HG03095 (cell line): ENCODE data around the gene ERC1.
"Not testable (repeated sequence)": the region's sequence is repeated elsewhere in the genome, so short reads cannot be mapped to it uniquely, and the experiment has no call there.

Experiments used
- ATAC-seq: cut with Tn5 transposase; IDR thresholded peaks from one replicate; pipeline ENCODE4 v1.9.1; 2021; ENCODE audit warnings: moderate library complexity; ENCODE audit not compliant: unreplicated experiment

ERC1 gene

GRCh38 chr12:1346126-1346525 is 355.1 kb downstream of the ERC1 start:
- ATAC-seq, result no peak

- ATAC-seq, result no peak
These were observed 356.3 kb downstream of the ERC1 start for GRCh38 chr12:1347294-1347693.

GRCh38 chr12:1348606-1349005 is 357.6 kb downstream of the ERC1 start:
- ATAC-seq, result no peak

GRCh38 chr12:1350055-1350933 is 359.3 kb downstream of the ERC1 start:
- ATAC-seq, result no peak

DNA sequence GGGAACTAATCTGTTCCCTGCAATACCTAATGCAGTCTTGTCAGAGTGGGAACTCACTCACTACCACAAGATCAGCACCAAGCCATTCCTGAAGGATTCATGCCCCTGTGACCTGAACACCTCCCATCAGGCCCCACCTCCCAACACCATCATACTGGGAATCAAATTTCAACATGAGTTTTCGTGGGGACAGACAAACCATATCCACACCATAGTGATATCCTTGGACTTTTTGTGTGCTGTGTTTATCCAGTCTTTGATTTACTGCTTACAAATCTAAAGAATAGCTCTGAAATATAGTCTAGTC is 359.9 kb downstream of the ERC1 start:
- no peak for ATAC-seq

DNA sequence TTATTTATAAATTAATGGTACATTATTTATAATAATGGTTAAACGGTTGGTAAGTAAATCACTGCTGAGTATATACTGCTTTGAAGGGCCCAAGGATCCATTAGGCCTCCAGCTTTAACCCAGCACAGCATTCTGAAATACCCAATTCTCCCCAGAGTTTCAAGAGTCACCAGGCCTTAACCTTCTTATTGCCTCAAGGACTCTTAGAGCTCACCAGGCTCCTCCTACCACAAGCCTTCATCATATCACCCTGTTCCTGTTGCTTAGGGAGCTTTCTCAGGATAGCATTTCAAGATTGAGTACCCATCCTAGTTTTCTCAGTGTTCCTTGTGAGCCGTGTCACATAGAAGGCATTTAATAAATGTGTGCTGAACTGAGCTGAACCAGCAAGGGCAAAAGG is 360.9 kb downstream of the ERC1 start:
- no peak for ATAC-seq

DNA sequence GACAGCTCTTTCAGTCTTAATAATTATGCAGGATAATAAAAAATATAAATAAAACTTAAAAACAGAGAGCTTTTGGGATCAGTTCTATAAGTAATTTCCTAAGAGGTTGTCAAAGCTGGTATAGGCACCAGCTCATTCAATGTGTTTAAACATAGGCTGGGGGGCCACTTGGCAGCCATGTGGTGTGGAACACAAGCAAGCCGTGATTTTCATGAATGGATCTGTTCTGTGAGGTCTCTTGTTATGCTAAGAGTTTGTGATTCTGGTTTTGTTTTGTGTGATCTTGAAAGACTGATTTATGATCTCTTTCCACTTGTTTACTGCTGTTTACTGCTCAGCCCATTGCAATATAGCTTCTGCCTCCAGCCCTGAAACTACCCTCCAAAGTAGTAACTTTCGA is 362.4 kb downstream of the ERC1 start:
- no peak for ATAC-seq

GRCh38 chr12:1355396-1355795 is 364.4 kb downstream of the ERC1 start:
- ATAC-seq, result no peak

DNA sequence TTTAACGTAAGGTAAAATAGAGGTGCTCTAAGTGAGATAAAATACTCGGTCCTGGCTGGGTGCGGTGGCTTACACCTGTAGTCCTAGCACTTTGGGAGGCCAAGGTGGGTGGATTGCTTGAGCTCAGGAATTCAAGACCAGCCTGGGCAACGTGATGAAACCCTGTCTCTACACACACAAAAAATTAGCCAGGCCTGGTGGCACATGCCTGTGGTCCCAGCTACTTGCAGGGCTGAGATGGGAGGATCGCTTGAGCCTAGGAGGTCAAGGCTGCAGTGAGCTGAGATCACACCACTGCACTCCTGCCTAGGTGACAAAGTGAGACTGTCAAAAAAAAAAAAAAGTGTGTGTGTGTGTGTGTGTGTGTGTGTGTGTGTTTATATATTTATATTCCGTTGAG is 364.8 kb downstream of the ERC1 start:
- not testable (repeated sequence) for ATAC-seq

DNA sequence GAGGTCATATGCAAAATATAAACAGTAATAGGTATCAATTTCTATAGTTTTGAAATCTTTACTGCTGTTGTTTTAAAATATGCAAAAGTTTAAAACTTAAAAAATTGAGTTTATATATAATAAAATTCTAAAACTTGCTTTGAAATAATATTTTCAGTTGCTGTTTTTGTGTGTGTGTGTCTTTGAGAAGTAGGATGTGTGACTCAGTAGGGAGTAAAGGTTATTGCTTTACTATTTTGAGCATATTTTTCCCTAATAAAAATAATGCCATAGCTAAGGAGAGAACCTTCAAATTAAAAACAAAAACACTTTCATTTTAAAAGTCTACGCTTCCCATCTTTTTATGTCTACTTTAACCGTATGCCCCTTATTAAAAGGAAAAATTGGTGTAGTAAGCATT is 365.3 kb downstream of the ERC1 start:
- no peak for ATAC-seq

DNA sequence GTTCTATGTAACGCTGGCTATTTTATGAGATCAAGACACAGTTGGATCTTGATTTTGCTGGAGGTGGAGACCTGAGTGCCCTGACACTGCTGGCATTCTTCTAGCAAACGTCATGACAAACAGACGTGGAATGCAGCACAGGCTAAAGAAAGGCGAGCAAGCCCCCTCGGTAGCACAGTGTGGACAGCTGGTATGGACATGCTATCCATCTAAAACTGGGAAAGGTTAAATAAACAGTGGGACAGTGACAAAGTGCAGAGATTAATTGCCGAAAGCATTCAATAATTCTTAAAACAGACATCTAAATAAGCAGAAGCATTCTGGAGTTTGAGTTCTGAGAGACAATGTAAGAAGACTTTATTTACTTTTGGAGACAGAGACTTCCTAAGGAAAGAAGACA is 366.1 kb downstream of the ERC1 start:
- no peak for ATAC-seq

- no peak for ATAC-seq
These were observed 366.7 kb downstream of the ERC1 start for GRCh38 chr12:1357711-1358110.

DNA sequence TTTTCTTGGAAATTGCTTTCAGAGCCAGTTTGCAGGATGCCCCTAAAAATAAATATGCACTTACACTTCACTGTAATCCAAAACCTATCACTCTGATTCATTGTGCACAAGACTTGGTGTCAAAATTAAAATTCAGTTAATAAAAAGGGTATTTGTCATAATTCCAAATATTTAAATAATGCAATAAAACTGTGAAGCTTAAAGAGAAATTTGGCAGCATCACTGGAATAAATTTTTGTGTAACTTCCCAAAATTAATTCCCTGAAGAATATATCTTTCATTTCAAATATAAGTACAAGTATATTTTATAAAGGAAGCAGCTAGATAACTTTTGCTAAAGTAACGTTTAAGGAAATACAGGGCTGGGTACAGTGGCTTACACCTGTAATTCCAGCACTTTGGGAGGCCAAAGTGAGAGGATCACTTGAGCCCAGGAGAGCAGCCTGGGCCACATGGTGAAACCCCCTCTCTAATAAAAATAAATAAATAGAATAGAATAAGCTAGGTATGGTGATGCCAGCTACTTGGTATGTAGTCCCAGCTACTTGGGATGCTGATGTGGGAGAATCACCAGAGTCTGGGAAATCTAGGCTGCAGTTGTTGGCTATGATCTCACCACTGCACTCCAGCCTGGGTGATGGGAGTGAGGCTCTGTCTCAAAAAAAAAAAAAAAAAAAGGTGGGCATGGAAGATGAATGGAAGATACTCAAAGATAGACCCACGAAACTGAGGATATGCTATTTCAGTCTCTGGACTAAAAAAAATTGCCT is 369.6 kb downstream of the ERC1 start:
- ATAC-seq, result no peak

DNA sequence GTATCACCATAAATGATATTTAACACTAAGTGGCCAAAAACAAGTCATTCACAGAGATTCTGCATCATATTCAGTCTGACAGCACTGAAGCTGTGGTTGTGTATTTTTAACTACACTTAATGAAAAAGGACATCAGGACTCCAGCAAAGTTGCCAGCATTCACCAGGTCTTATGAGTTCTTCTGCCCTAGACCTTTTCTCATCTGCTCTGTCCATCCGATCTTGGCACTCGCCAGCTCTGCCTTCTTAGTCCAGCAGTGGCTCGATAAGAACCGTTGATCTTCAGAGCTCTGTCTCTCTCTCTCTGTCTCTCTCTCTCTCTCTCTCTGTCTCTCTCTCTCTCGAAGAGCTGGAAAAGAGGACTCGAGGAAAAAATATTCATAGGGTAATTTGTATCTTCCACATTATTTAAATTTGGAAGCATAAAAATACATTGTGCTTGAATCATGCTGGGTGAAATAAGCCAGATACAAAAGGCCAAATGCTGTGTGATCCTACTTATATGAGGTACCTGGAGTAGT is 371.2 kb downstream of the ERC1 start:
- ATAC-seq, result no peak

DNA sequence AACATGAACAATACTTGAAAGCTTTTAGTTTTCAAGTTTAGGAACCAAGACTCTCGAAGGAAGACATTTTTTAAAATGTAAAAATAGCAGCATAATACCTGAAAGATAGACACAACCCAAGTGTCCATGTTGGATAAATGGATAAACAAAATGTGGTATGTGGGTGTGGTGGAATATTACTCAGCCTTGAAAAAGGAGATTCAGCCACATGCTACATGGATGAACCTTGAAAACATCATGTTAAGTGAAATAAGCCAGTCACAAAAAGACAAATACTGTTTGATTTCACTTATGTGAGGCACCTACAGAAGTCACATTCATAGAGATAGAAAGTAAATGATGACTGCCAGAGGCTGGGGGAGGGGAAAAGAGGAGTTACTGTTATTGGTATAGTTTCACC is 374.7 kb downstream of the ERC1 start:
- no peak for ATAC-seq

DNA sequence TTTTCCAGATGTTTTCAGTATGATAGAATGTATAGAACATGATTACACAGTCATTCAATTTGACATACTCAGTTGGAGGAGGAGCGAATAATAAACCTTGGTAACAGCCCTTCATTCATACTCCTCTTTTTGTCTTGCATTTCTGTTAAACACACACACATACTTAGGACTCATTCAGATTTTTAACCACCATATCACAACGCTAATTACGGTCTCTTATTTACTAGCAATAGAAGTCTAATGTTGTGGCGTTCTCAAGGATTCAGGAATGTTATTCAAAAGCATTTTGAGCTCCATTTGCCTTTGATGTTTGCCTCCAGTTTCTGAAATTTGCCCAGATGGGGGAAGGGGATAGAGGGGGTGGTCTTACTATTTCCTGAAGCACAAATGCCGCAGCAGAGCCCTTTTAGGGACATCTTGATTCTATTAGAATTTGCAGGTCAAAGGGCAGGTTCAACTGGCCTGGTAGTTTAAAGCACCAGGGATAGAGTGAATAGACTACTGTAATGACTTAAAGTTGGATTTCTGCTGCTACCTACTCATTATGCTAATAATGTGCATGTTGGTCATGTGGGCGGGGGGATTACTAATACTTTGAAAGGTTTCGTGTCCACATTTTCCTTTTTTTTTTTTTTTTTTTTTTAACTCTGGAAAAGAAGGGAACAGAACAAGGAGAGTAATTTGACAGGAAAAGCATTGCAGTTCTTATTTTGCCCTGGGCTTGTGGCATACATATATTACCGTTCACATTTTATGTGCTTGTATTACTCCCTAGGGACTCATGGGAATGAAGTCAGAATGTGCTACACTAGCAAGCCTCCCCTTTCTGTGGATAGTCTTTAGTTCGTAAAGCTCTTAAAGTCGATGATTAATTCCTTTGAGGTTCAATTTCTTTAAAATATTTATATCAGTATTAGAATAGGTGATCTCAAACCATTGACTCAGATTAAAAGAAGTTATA is 376.6 kb downstream of the ERC1 start:
- ATAC-seq, result no peak

GRCh38 chr12:1369460-1369859 is 378.4 kb downstream of the ERC1 start:
- no peak for ATAC-seq

GRCh38 chr12:1369938-1370500 is 379.0 kb downstream of the ERC1 start:
- no peak for ATAC-seq

DNA sequence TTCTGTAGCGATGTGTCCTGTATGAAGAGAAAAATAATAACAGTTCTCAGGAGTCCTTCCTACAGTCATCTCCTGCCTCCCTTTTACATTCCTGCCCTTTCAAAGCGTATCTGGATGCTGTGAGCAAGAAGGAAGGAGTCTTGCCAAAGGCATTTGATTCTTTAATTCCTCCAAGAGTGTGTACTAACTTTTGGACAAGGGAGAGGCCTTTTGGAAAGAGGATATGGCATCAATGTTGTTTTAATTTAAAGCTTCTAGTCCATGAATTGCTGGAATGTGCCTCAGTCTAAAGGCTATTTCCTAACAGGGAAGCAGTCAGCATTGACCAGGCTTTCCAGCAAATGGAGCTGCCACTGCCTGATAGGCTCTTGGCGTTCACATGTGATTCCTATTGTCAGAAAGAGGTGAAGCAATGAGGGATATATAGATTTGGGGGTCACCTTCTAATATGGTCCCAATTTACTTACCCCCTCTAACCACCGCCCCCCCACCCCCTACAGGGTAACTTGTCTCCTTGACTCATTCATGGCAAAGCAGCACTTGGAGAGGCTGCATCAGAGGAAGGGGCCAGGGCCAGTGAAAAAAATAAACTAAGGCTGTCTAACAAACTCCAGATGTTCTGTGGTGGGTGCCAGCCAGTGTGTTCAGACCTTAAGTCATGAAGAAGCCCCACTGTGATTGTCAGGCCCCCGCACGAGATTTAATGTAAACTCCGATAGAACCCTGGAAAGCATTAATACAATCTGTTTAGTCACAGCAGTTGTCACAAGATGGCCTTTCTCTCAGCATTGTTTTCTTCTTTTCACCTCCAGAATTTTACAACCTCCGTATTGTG is 383.1 kb downstream of the ERC1 start:
- ATAC-seq, result no peak

DNA sequence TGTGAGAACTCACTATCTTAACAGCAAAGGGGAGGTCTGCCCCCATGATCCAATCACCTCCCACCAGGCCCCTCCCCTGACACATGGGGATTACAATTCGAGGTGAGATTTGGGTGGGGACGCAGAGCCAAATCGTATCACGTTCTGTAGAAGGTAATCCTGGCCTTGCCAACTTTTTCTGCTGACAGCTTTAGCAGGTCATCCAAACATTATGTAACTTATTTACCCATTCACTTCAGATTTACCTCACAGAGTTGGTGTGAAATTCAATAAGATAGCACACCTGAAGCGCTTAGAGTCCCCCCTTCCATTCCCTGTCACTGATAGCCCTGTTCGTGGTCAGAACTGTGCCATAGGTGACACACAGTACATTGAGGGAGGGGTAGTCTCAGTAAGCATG is 384.3 kb downstream of the ERC1 start:
- no peak for ATAC-seq
